MM.1S (cell line): Measurements from ENCODE around the gene SYMPK.

Experiments used
- DNase-seq: peaks from one replicate; pipeline ENCODE4 v3.0.0-alpha.2; 2015
- H2AFZ ChIP-seq: fragments of 300-600 bp; sonication (generic); 2 replicates; pipeline ENCODE4 v1.6.0; 2016; ENCODE audit warnings: antibody characterized with exemption, low read length
- H3F3A ChIP-seq: fragments of 300-600 bp; sonication (generic); 2 replicates; pipeline ENCODE4 v1.6.1; 2016; ENCODE audit warnings: mild to moderate bottlenecking, antibody characterized with exemption, low read length, moderate library complexity, mixed read lengths; ENCODE audit not compliant: insufficient read depth
- H3K27ac ChIP-seq: fragments of 300-600 bp; sonication (generic); 2 replicates; pipeline ENCODE4 v1.5.1; 2016; ENCODE audit warnings: mild to moderate bottlenecking, low read length
- H3K27me3 ChIP-seq: fragments of 300-600 bp; sonication (generic); replicated peaks from 2 replicates; pipeline ENCODE4 v1.6.0; 2016; ENCODE audit warnings: low read length; ENCODE audit not compliant: insufficient read depth
- H3K36me3 ChIP-seq: fragments of 300-600 bp; sonication (generic); replicated peaks from 2 replicates; pipeline ENCODE4 v1.6.1; 2016; ENCODE audit warnings: mild to moderate bottlenecking, low read length, mixed read lengths; ENCODE audit not compliant: insufficient read depth
- H3K4me1 ChIP-seq: fragments of 300-600 bp; sonication (generic); 2 replicates; pipeline ENCODE4 v1.6.1; 2016; ENCODE audit warnings: low read length, mixed read lengths
- H3K4me2 ChIP-seq: fragments of 300-600 bp; sonication (generic); 2 replicates; pipeline ENCODE4 v1.6.0; 2016; ENCODE audit warnings: low read depth, low read length
- H3K4me3 ChIP-seq: fragments of 300-600 bp; sonication (generic); 2 replicates; pipeline ENCODE4 v1.5.1; 2016; ENCODE audit warnings: low read length, mixed read lengths
- H3K79me2 ChIP-seq: fragments of 300-600 bp; sonication (generic); 2 replicates; pipeline ENCODE4 v1.6.1; 2016; ENCODE audit warnings: mixed run types, low read length, mixed read lengths
- H3K9ac ChIP-seq: fragments of 300-600 bp; sonication (generic); 2 replicates; pipeline ENCODE4 v1.6.1; 2016; ENCODE audit warnings: low read length, mixed read lengths
- H3K9me2 ChIP-seq: fragments of 300-600 bp; sonication (generic); replicated peaks from 2 replicates; pipeline ENCODE4 v1.6.1; 2016; ENCODE audit warnings: mild to moderate bottlenecking, low read length, mixed read lengths; ENCODE audit not compliant: insufficient read depth
- H3K9me3 ChIP-seq: fragments of 300-600 bp; sonication (generic); replicated peaks from 2 replicates; pipeline ENCODE4 v1.6.1; 2016; ENCODE audit warnings: mild to moderate bottlenecking, low read length, mixed read lengths; ENCODE audit not compliant: insufficient read depth
- H4K20me1 ChIP-seq: fragments of 300-600 bp; sonication (generic); 2 replicates; pipeline ENCODE4 v1.6.1; 2016; ENCODE audit warnings: mild to moderate bottlenecking, low read length, moderate library complexity, mixed read lengths; ENCODE audit not compliant: insufficient read depth
- EZH2 ChIP-seq: fragments of 300-600 bp; sonication (generic); optimal IDR thresholded peaks from 2 replicates; pipeline ENCODE3; 2017; ENCODE audit warnings: low read depth, mild to moderate bottlenecking, antibody characterized with exemption, low read length, mixed read lengths
- EZH2phosphoT487 ChIP-seq: fragments of 300-600 bp; sonication (generic); IDR thresholded peaks from 2 replicates; pipeline ENCODE4 v1.6.1; 2018; ENCODE audit warnings: antibody characterized with exemption, low read length
- TF ChIP-seq, protein P1 (sequence below): fragments of 300-600 bp; sonication (generic); IDR thresholded peaks from 2 replicates; pipeline ENCODE4 v1.5.1; 2016; ENCODE audit warnings: antibody characterized with exemption, low read length, mixed read lengths

Gene SYMPK

DNA sequence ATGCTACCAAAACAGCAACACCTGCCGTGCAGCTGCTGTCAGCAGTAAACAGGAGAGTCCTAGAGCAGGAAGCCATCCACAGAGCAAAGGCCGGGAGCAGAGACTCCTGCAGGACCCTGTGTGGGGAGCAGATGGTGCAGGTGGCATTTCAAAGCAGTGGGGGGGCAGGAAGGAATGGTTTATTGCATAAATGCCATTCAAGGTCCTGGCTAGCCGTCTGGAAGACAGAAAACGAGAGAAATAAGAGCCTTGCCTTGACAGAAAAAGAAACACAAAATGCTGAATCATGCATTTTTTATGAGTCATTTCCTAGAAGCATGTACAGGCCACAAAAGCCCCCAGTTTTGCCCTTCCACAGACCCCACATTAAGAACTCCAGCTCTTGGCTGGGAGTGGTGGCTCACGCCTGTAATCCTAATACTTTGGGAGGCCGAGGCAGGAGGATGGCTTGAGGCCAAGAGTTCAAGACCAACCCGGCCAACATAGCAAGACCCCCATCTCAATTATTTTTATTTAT is 53.2 kb downstream of the SYMPK start:
- peak overlapping the region; percentile 61 for H3K4me2 ChIP-seq

DNA sequence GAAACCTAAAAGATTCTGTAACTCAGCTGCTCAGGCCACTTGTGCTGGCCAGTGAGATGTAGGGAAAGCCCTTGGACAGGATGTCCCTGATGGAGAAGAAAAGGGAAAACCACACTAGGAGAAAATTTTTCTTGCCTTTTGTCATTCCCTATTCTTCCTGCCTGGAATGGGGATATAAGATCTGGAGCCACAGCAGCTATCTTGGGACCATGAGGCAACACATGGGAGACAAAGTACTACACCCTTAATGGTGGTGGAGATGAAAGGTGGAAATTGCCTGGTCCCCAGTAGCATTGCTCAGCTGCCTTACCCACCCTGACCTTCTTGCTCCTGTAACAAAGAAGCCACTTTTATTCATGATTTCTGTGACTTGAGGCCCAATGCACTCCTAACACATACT is 57.2 kb downstream of the SYMPK start:
- Histone ChIP-seq H3K27ac (no peak overlapping the region), H3K4me2 (no peak overlapping the region), H3K27me3 (no peaks in the 10 kb centered on the region), H3K9me3 (no peaks in the 10 kb centered on the region), H3K79me2 (no peaks in the 10 kb centered on the region), H3K9ac (no peak overlapping the region), H4K20me1 (no peaks in the 10 kb centered on the region), H3K4me3 (no peak overlapping the region), H3K9me2 (no peaks in the 10 kb centered on the region), H2AFZ (no peak overlapping the region), H3K4me1 (peaks cover 12% of the 10 kb centered on the region), H3F3A (peaks cover 7% of the 10 kb centered on the region), H3K36me3 (no peaks in the 10 kb centered on the region)
- no peak for TF ChIP-seq EZH2phosphoT487
- TF ChIP-seq, protein P1, sequence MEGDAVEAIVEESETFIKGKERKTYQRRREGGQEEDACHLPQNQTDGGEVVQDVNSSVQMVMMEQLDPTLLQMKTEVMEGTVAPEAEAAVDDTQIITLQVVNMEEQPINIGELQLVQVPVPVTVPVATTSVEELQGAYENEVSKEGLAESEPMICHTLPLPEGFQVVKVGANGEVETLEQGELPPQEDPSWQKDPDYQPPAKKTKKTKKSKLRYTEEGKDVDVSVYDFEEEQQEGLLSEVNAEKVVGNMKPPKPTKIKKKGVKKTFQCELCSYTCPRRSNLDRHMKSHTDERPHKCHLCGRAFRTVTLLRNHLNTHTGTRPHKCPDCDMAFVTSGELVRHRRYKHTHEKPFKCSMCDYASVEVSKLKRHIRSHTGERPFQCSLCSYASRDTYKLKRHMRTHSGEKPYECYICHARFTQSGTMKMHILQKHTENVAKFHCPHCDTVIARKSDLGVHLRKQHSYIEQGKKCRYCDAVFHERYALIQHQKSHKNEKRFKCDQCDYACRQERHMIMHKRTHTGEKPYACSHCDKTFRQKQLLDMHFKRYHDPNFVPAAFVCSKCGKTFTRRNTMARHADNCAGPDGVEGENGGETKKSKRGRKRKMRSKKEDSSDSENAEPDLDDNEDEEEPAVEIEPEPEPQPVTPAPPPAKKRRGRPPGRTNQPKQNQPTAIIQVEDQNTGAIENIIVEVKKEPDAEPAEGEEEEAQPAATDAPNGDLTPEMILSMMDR = no peak
- no peak for TF ChIP-seq EZH2
- no peak for DNase-seq

More for the DNA sequence above, 53.2 kb downstream of the SYMPK start:
- peaks cover 12% of the 10 kb centered on the region for H3K4me1 ChIP-seq
- no peaks in the 10 kb centered on the region for H3K9me3 ChIP-seq
- H3K9ac ChIP-seq = peak overlapping the region; percentile 38
- H3K27me3 ChIP-seq = no peaks in the 10 kb centered on the region
- H3K27ac ChIP-seq = peak overlapping the region; percentile 79
- H3F3A ChIP-seq = peaks cover 7% of the 10 kb centered on the region
- peak overlapping the region; percentile 15; the same call in 1 of the 2 replicates for H3K4me3 ChIP-seq
- no peaks in the 10 kb centered on the region for H3K79me2 ChIP-seq
- H4K20me1 ChIP-seq = no peaks in the 10 kb centered on the region
- no peaks in the 10 kb centered on the region for H3K36me3 ChIP-seq
- DNase-seq = peak; percentile 82
- TF ChIP-seq EZH2 (no peak), EZH2phosphoT487 (no peak)
- TF ChIP-seq, protein P1 = no peak
- H3K9me2 ChIP-seq = no peaks in the 10 kb centered on the region
- H2AFZ ChIP-seq = peak overlapping the region; percentile 87

DNA sequence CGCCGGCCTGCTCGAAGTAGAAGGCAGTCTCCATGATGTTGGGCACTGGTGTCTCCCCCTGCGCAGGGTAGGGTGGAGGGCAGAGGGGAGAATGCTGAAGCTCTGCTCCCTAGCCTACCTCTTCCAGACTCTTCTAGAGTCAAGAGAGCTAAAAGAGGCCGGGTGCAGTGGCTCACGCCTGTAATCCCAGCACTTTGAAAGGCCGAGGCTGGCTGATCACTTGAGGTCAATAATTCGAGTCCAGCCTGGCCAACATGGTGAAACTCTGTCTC is 58.1 kb downstream of the SYMPK start:
- Histone ChIP-seq H4K20me1 (no peaks in the 10 kb centered on the region), H3K9me2 (no peaks in the 10 kb centered on the region), H3K9me3 (no peaks in the 10 kb centered on the region), H3K4me1 (peaks cover 6% of the 10 kb centered on the region), H3K27ac (no peak overlapping the region), H2AFZ (no peak overlapping the region), H3K9ac (no peak overlapping the region), H3K27me3 (no peaks in the 10 kb centered on the region), H3K79me2 (no peaks in the 10 kb centered on the region), H3K36me3 (no peaks in the 10 kb centered on the region), H3K4me3 (no peak overlapping the region), H3F3A (peaks cover 6% of the 10 kb centered on the region), H3K4me2 (no peak overlapping the region)
- TF ChIP-seq EZH2 (no peak), EZH2phosphoT487 (no peak)
- TF ChIP-seq, protein P1 = no peak
- no peak for DNase-seq
